Measurements from ENCODE around the gene NIT2.

GRCh38 chr3:100333051-100333450 lies 1.5 kb upstream of the NIT2 start:
- no peak for TF ChIP-seq POLR2A (IDR thresholded peaks at IDR 0.05)
- TF ChIP-seq EP300 (IDR thresholded peaks at IDR 0.05) = no peak
